ENCODE results near the gene KCNB1.

DNA sequence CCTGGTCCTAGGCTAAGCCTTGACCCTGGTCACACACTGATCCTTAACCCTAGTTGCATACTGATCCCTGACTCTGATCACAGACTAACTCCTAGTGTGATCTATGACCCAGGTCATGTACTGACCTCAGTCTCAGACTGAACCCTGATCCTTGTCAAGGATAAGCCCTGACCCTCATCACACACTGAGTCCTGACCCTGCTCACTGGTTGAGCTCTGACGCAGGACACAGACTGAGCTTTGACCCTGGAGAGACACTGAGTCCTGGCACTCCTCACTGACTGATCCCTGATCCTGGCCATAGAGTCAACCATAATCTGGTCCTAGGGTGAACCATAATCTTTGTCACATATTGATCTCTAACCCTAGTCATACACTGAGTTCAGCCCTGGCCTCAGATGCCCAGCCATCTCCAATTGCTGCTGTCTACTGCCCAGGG lies 37.9 kb downstream of the KCNB1 start:
- TF ChIP-seq, protein P1, sequence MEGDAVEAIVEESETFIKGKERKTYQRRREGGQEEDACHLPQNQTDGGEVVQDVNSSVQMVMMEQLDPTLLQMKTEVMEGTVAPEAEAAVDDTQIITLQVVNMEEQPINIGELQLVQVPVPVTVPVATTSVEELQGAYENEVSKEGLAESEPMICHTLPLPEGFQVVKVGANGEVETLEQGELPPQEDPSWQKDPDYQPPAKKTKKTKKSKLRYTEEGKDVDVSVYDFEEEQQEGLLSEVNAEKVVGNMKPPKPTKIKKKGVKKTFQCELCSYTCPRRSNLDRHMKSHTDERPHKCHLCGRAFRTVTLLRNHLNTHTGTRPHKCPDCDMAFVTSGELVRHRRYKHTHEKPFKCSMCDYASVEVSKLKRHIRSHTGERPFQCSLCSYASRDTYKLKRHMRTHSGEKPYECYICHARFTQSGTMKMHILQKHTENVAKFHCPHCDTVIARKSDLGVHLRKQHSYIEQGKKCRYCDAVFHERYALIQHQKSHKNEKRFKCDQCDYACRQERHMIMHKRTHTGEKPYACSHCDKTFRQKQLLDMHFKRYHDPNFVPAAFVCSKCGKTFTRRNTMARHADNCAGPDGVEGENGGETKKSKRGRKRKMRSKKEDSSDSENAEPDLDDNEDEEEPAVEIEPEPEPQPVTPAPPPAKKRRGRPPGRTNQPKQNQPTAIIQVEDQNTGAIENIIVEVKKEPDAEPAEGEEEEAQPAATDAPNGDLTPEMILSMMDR (conservative IDR thresholded peaks at IDR 0.05; ENCODE audit: low read depth, low read length) = no peak
- no peak for TF ChIP-seq RAD21 (IDR thresholded peaks at IDR 0.05; ENCODE audit: low read length)
- no peak for TF ChIP-seq POLR2A (IDR thresholded peaks at IDR 0.05; ENCODE audit: low read depth, low read length)
- TF ChIP-seq SMC3 (IDR thresholded peaks at IDR 0.05; ENCODE audit: low read depth, low read length) = no peak
- no peak for TF ChIP-seq MXI1 (IDR thresholded peaks at IDR 0.05; ENCODE audit: borderline replicate concordance, low read depth, low read length)
- TF ChIP-seq, protein P2, sequence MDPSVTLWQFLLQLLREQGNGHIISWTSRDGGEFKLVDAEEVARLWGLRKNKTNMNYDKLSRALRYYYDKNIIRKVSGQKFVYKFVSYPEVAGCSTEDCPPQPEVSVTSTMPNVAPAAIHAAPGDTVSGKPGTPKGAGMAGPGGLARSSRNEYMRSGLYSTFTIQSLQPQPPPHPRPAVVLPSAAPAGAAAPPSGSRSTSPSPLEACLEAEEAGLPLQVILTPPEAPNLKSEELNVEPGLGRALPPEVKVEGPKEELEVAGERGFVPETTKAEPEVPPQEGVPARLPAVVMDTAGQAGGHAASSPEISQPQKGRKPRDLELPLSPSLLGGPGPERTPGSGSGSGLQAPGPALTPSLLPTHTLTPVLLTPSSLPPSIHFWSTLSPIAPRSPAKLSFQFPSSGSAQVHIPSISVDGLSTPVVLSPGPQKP (IDR thresholded peaks at IDR 0.05; ENCODE audit: borderline replicate concordance, low read depth, low read length) = no peak
- TF ChIP-seq RCOR1 (IDR thresholded peaks at IDR 0.05; ENCODE audit: insufficient replicate concordance, low read length) = no peak
- no peak for TF ChIP-seq RFX5 (IDR thresholded peaks at IDR 0.05; ENCODE audit: low read depth, low read length)
- no peak for TF ChIP-seq CEBPB (IDR thresholded peaks at IDR 0.05; ENCODE audit: low read depth, low read length)
- TF ChIP-seq, protein P3, sequence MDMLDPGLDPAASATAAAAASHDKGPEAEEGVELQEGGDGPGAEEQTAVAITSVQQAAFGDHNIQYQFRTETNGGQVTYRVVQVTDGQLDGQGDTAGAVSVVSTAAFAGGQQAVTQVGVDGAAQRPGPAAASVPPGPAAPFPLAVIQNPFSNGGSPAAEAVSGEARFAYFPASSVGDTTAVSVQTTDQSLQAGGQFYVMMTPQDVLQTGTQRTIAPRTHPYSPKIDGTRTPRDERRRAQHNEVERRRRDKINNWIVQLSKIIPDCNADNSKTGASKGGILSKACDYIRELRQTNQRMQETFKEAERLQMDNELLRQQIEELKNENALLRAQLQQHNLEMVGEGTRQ (IDR thresholded peaks at IDR 0.05; ENCODE audit: low read depth, low read length) = no peak
- no peak for TF ChIP-seq FOS (IDR thresholded peaks at IDR 0.05; ENCODE audit: low read depth, low read length)
- no peak for TF ChIP-seq CHD1 (IDR thresholded peaks at IDR 0.05; ENCODE audit: low read depth, low read length)
- no peak for TF ChIP-seq NFE2L2 (IDR thresholded peaks at IDR 0.05; ENCODE audit: low read depth, low read length)

All from IMR-90 (cell line).